GM21786 (cell line): ENCODE results near the gene TMEM86B.
"Not testable (repeated sequence)": the region's sequence is repeated elsewhere in the genome, so short reads cannot be mapped to it uniquely, and the experiment has no call there.

Experiments used
- ATAC-seq: cut with Tn5 transposase; IDR thresholded peaks from one replicate; pipeline ENCODE4 v1.9.1; 2021; ENCODE audit not compliant: unreplicated experiment

TMEM86B gene

GRCh38 chr19:55223291-55224037 is 5.1 kb downstream of the TMEM86B start:
- no peak for ATAC-seq

GRCh38 chr19:55220525-55220924 is 8.0 kb downstream of the TMEM86B start:
- ATAC-seq: no peak

- no peak for ATAC-seq
Measured at GRCh38 chr19:55216461-55217198, 11.9 kb downstream of the TMEM86B start.

GRCh38 chr19:55213547-55213946 is 15.0 kb downstream of the TMEM86B start:
- ATAC-seq: no peak

- ATAC-seq: no peak
Measured at GRCh38 chr19:55212447-55212846, 16.1 kb downstream of the TMEM86B start.

- ATAC-seq: no peak
Measured at GRCh38 chr19:55209693-55210472, 18.7 kb downstream of the TMEM86B start.

- no peak for ATAC-seq
Measured at GRCh38 chr19:55208880-55209692, 19.5 kb downstream of the TMEM86B start, which contains the start of gene PTPRH. PTPRH (minus strand) TSS chr19:55209501; CDS start chr19:55209433, 68 bp downstream.

- ATAC-seq: no peak
Measured at GRCh38 chr19:55206664-55207500, 21.7 kb downstream of the TMEM86B start.

GRCh38 chr19:55202199-55202598 is 26.4 kb downstream of the TMEM86B start:
- not testable (repeated sequence) for ATAC-seq

GRCh38 chr19:55199620-55200204 is 28.9 kb downstream of the TMEM86B start:
- ATAC-seq: no peak

- ATAC-seq: no peak
Measured at GRCh38 chr19:55198651-55199050, 29.9 kb downstream of the TMEM86B start.

GRCh38 chr19:55197528-55197927 is 31.0 kb downstream of the TMEM86B start:
- ATAC-seq: no peak

- no peak for ATAC-seq
Measured at GRCh38 chr19:55196803-55197202, 31.8 kb downstream of the TMEM86B start.

- ATAC-seq: no peak
Measured at GRCh38 chr19:55193481-55193880, 35.1 kb downstream of the TMEM86B start.

GRCh38 chr19:55189403-55189835 is 39.1 kb downstream of the TMEM86B start:
- no peak for ATAC-seq

- no peak for ATAC-seq
Measured at GRCh38 chr19:55188625-55189024, 39.9 kb downstream of the TMEM86B start.

GRCh38 chr19:55186080-55186479 is 42.5 kb downstream of the TMEM86B start:
- no peak for ATAC-seq

GRCh38 chr19:55181740-55182139 is 46.8 kb downstream of the TMEM86B start:
- ATAC-seq: no peak
